Transverse colon (tissue), 4 donors: ENCODE results near the gene OR5H1. TPM values are rescaled to one million over a fixed set of nuclear protein-coding genes. Genes with fewer than 3 reads are reported as not detected.

Experiments
- DNase-seq: peaks from one replicate; pipeline ENCODE4 v3.0.0-alpha.2; 2019
- H3K27ac ChIP-seq, 4 donors: fragments of 200-600 bp; sonication (generic); 2 replicates each; pipeline ENCODE4 v1.5.1; 2016 to 2018; ENCODE audit warnings: inconsistent platforms in 4 of 4
- H3K27me3 ChIP-seq: fragments of 200-600 bp; sonication (generic); 2 replicates; pipeline ENCODE4 v1.5.1; 2017; ENCODE audit warnings: inconsistent platforms
- H3K36me3 ChIP-seq, 4 donors: fragments of 200-600 bp; sonication (generic); 2 replicates each; pipeline ENCODE4 v1.5.1; 2017 to 2019; ENCODE audit warnings: inconsistent platforms in 4 of 4
- H3K4me1 ChIP-seq, 4 donors: fragments of 200-600 bp; sonication (generic); 2 replicates each; pipeline ENCODE4 v1.5.1; 2017 to 2020; ENCODE audit warnings: inconsistent platforms in 4 of 4
- H3K4me3 ChIP-seq, 4 donors: fragments of 200-600 bp; sonication (generic); 1 replicate in 1 of 4; 2 replicates in 3 of 4; pipeline versions ENCODE4 v1.5.1 to v1.6.1; 2017 to 2019; ENCODE audit warnings: inconsistent platforms in 4 of 4
- H3K9me3 ChIP-seq, 2 donors: fragments of 200-600 bp; sonication (generic); 2 replicates each; pipeline ENCODE4 v1.5.1; 2017 to 2019; ENCODE audit warnings: inconsistent platforms in 2 of 2
- CTCF ChIP-seq, 5 experiments: fragments of 200-600 bp in 3 of 5; fragments of 450-650 bp in 2 of 5; sonication (generic) in 3 of 5; IDR thresholded peaks; 1 replicate in 2 of 5; 2 replicates in 3 of 5; pipeline ENCODE4 v1.5.1; 2016 to 2017; ENCODE audit warnings: antibody characterized with exemption in 5 of 5, inconsistent platforms in 3 of 5, mild to moderate bottlenecking in 2 of 5, moderate library complexity in 1 of 5
- EP300 ChIP-seq: sonication (generic); formaldehyde crosslinking; IDR thresholded peaks from one replicate; pipeline ENCODE4 v1.6.1; 2017; ENCODE audit warnings: antibody characterized with exemption, low read depth
- POLR2A ChIP-seq: fragments of 450-650 bp; IDR thresholded peaks from one replicate; pipeline ENCODE4 v1.6.1; 2016; ENCODE audit warnings: antibody characterized with exemption, mild to moderate bottlenecking, moderate library complexity
- POLR2AphosphoS5 ChIP-seq, 3 donors: sonication (generic); formaldehyde crosslinking; IDR thresholded peaks; one replicate each; pipeline ENCODE4 v1.6.1; 2016; ENCODE audit warnings: antibody characterized with exemption in 3 of 3
- WGBS, 2 donors: methylation state at CpG; one replicate each; pipeline ENCODE4 v1.1.5; 2018; ENCODE audit warnings: low coverage in 1 of 2; 5-methylcytosine and 5-hydroxymethylcytosine counted together
- in situ Hi-C, 4 donors: fragments of 200-750 bp; cut with MboI; loops; one replicate each; pipeline versions ENCODE4 v1.15.0 to v1.15.1; 2017; ENCODE audit warnings: low sequenced_read_pairs in 3 of 4, low pct_ligation_motif_present in 1 of 4, low pct_unique_long_range_greater_than_20kb in 1 of 4
- intact Hi-C: fragments of 100-400 bp; cut with DNase I; formaldehyde crosslinking; loops from one replicate; pipeline ENCODE4 v1.15.1; 2023; ENCODE audit warnings: low total_unique reads
- total RNA-seq, 4 donors: library from RNA; depleted of rRNA; stranded (reverse); fragments of >200 nt; gene quantifications; one replicate each; pipeline ENCODE4 v1.1.0, GENCODE V29; 2016

OR5H1 gene
- total RNA-seq, 4 donors from 2014 or later = not detected

GRCh38 chr3:98108162-98108561 lies 22.4 kb upstream of the OR5H1 start:
- intact Hi-C loops = no loop called here

DNA sequence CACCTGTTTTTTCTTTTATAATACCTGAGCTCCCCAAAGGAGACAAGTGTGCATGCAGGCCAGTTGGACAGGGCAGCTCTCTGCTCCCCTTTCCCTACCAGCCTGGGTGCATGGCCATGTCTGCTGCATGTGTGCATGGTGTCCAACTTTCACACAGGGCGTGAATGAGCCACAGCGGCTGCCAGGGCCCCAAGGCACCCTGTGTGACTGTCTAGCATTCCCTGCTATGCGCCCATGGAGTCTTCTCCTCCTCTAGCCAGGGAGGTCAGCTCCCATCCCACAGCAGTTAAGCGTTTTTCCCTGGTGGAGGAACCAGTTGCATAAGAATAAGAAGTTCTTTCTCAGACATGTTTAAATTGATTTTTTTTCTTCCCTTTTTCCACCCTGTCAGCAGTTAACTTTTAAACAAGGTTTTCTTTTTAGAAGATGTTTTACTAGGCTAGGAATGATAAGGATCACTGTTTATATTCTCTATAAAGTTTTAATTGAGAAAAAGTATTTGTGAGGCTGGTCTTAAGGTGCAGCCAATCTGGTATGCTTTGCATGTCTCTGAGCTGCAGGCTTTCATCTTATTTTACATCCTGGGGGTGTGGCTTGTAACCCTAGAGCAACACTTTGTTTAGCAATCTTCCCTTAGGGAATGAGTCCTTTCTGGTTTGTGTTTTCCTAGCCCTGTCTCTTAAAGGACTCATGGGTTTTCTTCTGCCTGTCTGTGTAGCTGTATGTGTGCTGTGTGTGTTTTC lies 20.5 kb upstream of the OR5H1 start:
- no peak overlapping the region for H3K4me3 ChIP-seq
- WGBS, 2 donors = 59 to 76% methylated on average over 3 to 4 of the region's 4 CpGs
- H3K27ac ChIP-seq = no peak overlapping the region
- no peak for DNase-seq
- intact Hi-C loops (no loop called here), in situ Hi-C loops (no loop called here)
- no peaks in the 10 kb centered on the region for H3K36me3 ChIP-seq
- no peaks in the 10 kb centered on the region for H3K27me3 ChIP-seq
- no peaks in the 10 kb centered on the region for H3K9me3 ChIP-seq
- H3K4me1 ChIP-seq = no peaks in the 10 kb centered on the region
- TF ChIP-seq EP300 (no peak), CTCF (IDR thresholded peaks at IDR 0.05) (no peak), POLR2A (no peak), POLR2AphosphoS5 (IDR thresholded peaks at IDR 0.05) (no peak)

More at GRCh38 chr3:98108162-98108561, 22.4 kb upstream of the OR5H1 start:
- Histone ChIP-seq H3K9me3 (no peaks in the 10 kb centered on the region), H3K27me3 (no peaks in the 10 kb centered on the region), H3K4me1 (no peaks in the 10 kb centered on the region), H3K4me3 (no peak overlapping the region), H3K36me3 (no peaks in the 10 kb centered on the region), H3K27ac (no peak overlapping the region)
- TF ChIP-seq POLR2AphosphoS5 (IDR thresholded peaks at IDR 0.05) = no peak
- no peak for TF ChIP-seq CTCF (IDR thresholded peaks at IDR 0.05)
- TF ChIP-seq EP300 = no peak
- no peak for TF ChIP-seq POLR2A
- DNase-seq = no peak
- 33 to 47% methylated on average over 1 of the region's 1 CpG for WGBS, 2 donors
- in situ Hi-C loops = no loop called here

GRCh38 chr3:98110550-98110908 lies 20.0 kb upstream of the OR5H1 start:
- intact Hi-C loops (no loop called here), in situ Hi-C loops (no loop called here)
- no peaks in the 10 kb centered on the region for H3K4me1 ChIP-seq
- no peak for DNase-seq
- no peak overlapping the region for H3K4me3 ChIP-seq
- H3K27me3 ChIP-seq = no peaks in the 10 kb centered on the region
- H3K36me3 ChIP-seq = no peaks in the 10 kb centered on the region
- TF ChIP-seq EP300 (no peak), CTCF (IDR thresholded peaks at IDR 0.05) (no peak), POLR2AphosphoS5 (IDR thresholded peaks at IDR 0.05) (no peak), POLR2A (no peak)
- no peaks in the 10 kb centered on the region for H3K9me3 ChIP-seq
- no peak overlapping the region for H3K27ac ChIP-seq

GRCh38 chr3:98114264-98114663 lies 16.3 kb upstream of the OR5H1 start:
- intact Hi-C loops (no loop called here), in situ Hi-C loops (no loop called here)
- Histone ChIP-seq H3K27me3 (no peaks in the 10 kb centered on the region), H3K4me3 (no peak overlapping the region), H3K9me3 (no peaks in the 10 kb centered on the region), H3K36me3 (no peaks in the 10 kb centered on the region), H3K4me1 (no peaks in the 10 kb centered on the region), H3K27ac (no peak overlapping the region)
- WGBS, 2 donors = 51 to 53% methylated on average over 2 to 3 of the region's 3 CpGs
- DNase-seq = no peak
- TF ChIP-seq POLR2AphosphoS5 (IDR thresholded peaks at IDR 0.05) = no peak
- no peak for TF ChIP-seq EP300
- no peak for TF ChIP-seq CTCF (IDR thresholded peaks at IDR 0.05)
- no peak for TF ChIP-seq POLR2A
